MM.1S (cell line): ENCODE measurements around the gene FOSB.
A peak's percentile ranks its signal among the peaks of the same experiment; 100 is the strongest.

Experiments used
- DNase-seq: peaks from one replicate; pipeline ENCODE4 v3.0.0-alpha.2; 2015
- H2AFZ ChIP-seq: fragments of 300-600 bp; sonication (generic); 2 replicates; pipeline ENCODE4 v1.6.0; 2016; ENCODE audit warnings: antibody characterized with exemption, low read length
- H3F3A ChIP-seq: fragments of 300-600 bp; sonication (generic); 2 replicates; pipeline ENCODE4 v1.6.1; 2016; ENCODE audit warnings: mild to moderate bottlenecking, antibody characterized with exemption, low read length, moderate library complexity, mixed read lengths; ENCODE audit not compliant: insufficient read depth
- H3K27ac ChIP-seq: fragments of 300-600 bp; sonication (generic); 2 replicates; pipeline ENCODE4 v1.5.1; 2016; ENCODE audit warnings: mild to moderate bottlenecking, low read length
- H3K27me3 ChIP-seq: fragments of 300-600 bp; sonication (generic); replicated peaks from 2 replicates; pipeline ENCODE4 v1.6.0; 2016; ENCODE audit warnings: low read length; ENCODE audit not compliant: insufficient read depth
- H3K36me3 ChIP-seq: fragments of 300-600 bp; sonication (generic); replicated peaks from 2 replicates; pipeline ENCODE4 v1.6.1; 2016; ENCODE audit warnings: mild to moderate bottlenecking, low read length, mixed read lengths; ENCODE audit not compliant: insufficient read depth
- H3K4me1 ChIP-seq: fragments of 300-600 bp; sonication (generic); 2 replicates; pipeline ENCODE4 v1.6.1; 2016; ENCODE audit warnings: low read length, mixed read lengths
- H3K4me2 ChIP-seq: fragments of 300-600 bp; sonication (generic); 2 replicates; pipeline ENCODE4 v1.6.0; 2016; ENCODE audit warnings: low read depth, low read length
- H3K4me3 ChIP-seq: fragments of 300-600 bp; sonication (generic); 2 replicates; pipeline ENCODE4 v1.5.1; 2016; ENCODE audit warnings: low read length, mixed read lengths
- H3K79me2 ChIP-seq: fragments of 300-600 bp; sonication (generic); 2 replicates; pipeline ENCODE4 v1.6.1; 2016; ENCODE audit warnings: mixed run types, low read length, mixed read lengths
- H3K9ac ChIP-seq: fragments of 300-600 bp; sonication (generic); 2 replicates; pipeline ENCODE4 v1.6.1; 2016; ENCODE audit warnings: low read length, mixed read lengths
- H3K9me2 ChIP-seq: fragments of 300-600 bp; sonication (generic); replicated peaks from 2 replicates; pipeline ENCODE4 v1.6.1; 2016; ENCODE audit warnings: mild to moderate bottlenecking, low read length, mixed read lengths; ENCODE audit not compliant: insufficient read depth
- H3K9me3 ChIP-seq: fragments of 300-600 bp; sonication (generic); replicated peaks from 2 replicates; pipeline ENCODE4 v1.6.1; 2016; ENCODE audit warnings: mild to moderate bottlenecking, low read length, mixed read lengths; ENCODE audit not compliant: insufficient read depth
- H4K20me1 ChIP-seq: fragments of 300-600 bp; sonication (generic); 2 replicates; pipeline ENCODE4 v1.6.1; 2016; ENCODE audit warnings: mild to moderate bottlenecking, low read length, moderate library complexity, mixed read lengths; ENCODE audit not compliant: insufficient read depth
- CTCF ChIP-seq: fragments of 300-600 bp; sonication (generic); IDR thresholded peaks from 2 replicates; pipeline ENCODE4 v1.5.1; 2016; ENCODE audit warnings: antibody characterized with exemption, low read length, mixed read lengths
- EZH2 ChIP-seq: fragments of 300-600 bp; sonication (generic); optimal IDR thresholded peaks from 2 replicates; pipeline ENCODE3; 2017; ENCODE audit warnings: low read depth, mild to moderate bottlenecking, antibody characterized with exemption, low read length, mixed read lengths
- EZH2phosphoT487 ChIP-seq: fragments of 300-600 bp; sonication (generic); IDR thresholded peaks from 2 replicates; pipeline ENCODE4 v1.6.1; 2018; ENCODE audit warnings: antibody characterized with exemption, low read length

FOSB gene

GRCh38 chr19:45506246-45506988 is 38.6 kb downstream of the FOSB start:
- H3K9ac ChIP-seq, result peak overlapping the region; percentile 76; the same call in 1 of the 2 replicates
- H2AFZ ChIP-seq, result peak overlapping the region; percentile 99
- DNase-seq, result peak; percentile 95
- no peaks in the 10 kb centered on the region for H3K9me2 ChIP-seq
- peak overlapping the region; percentile 86 for H3K4me3 ChIP-seq
- H3K27ac ChIP-seq, result peak overlapping the region; percentile 65; the same call in 1 of the 2 replicates
- peaks cover 4% of the 10 kb centered on the region for H3F3A ChIP-seq
- no peaks in the 10 kb centered on the region for H3K27me3 ChIP-seq
- H4K20me1 ChIP-seq, result no peaks in the 10 kb centered on the region
- no peaks in the 10 kb centered on the region for H3K36me3 ChIP-seq
- peak overlapping the region; percentile 98 for H3K4me2 ChIP-seq
- TF ChIP-seq EZH2phosphoT487, result no peak
- TF ChIP-seq CTCF, result peak; percentile 68
- TF ChIP-seq EZH2, result no peak
- peaks cover 40% of the 10 kb centered on the region for H3K79me2 ChIP-seq
- H3K4me1 ChIP-seq, result peaks cover 4% of the 10 kb centered on the region
- H3K9me3 ChIP-seq, result no peaks in the 10 kb centered on the region

GRCh38 chr19:45506989-45507871 is 39.4 kb downstream of the FOSB start, which contains the start of gene VASP:
TSS of gene VASP (plus strand) at chr19:45507479. CDS start at chr19:45507772, 293 bp downstream.
- peak within 1 kb of the TSS; percentile 86 for H3K4me3 ChIP-seq
- no peaks in the 10 kb centered on the region for H3K9me3 ChIP-seq
- H2AFZ ChIP-seq, result peak within 1 kb of the TSS; percentile 99
- H3K4me2 ChIP-seq, result peak within 1 kb of the TSS; percentile 98
- H3K9ac ChIP-seq, result peak within 1 kb of the TSS; percentile 76
- H3F3A ChIP-seq, result peaks cover 4% of the 10 kb centered on the region
- H3K79me2 ChIP-seq, result peaks cover 48% of the 10 kb centered on the region
- peak within 1 kb of the TSS; percentile 65; the same call in 1 of the 2 replicates for H3K27ac ChIP-seq
- H3K9me2 ChIP-seq, result no peaks in the 10 kb centered on the region
- peaks cover 4% of the 10 kb centered on the region for H3K4me1 ChIP-seq
- H3K36me3 ChIP-seq, result no peaks in the 10 kb centered on the region
- H3K27me3 ChIP-seq, result no peaks in the 10 kb centered on the region
- peak; percentile 94 for DNase-seq
- TF ChIP-seq CTCF (no peak), EZH2phosphoT487 (no peak), EZH2 (no peak)
- H4K20me1 ChIP-seq, result no peaks in the 10 kb centered on the region

- Histone ChIP-seq H2AFZ (peak overlapping the region; percentile 57; the same call in 1 of the 2 replicates), H3K4me3 (peak overlapping the region; percentile 86), H3K79me2 (peaks cover 50% of the 10 kb centered on the region), H3K9me3 (no peaks in the 10 kb centered on the region), H4K20me1 (no peaks in the 10 kb centered on the region), H3K4me2 (peak overlapping the region; percentile 98), H3K9ac (peak overlapping the region; percentile 76), H3K9me2 (no peaks in the 10 kb centered on the region), H3K27ac (peak overlapping the region; percentile 65; the same call in 1 of the 2 replicates), H3K36me3 (no peaks in the 10 kb centered on the region), H3F3A (peaks cover 4% of the 10 kb centered on the region), H3K4me1 (peaks cover 4% of the 10 kb centered on the region), H3K27me3 (no peaks in the 10 kb centered on the region)
- TF ChIP-seq EZH2 (no peak), CTCF (no peak), EZH2phosphoT487 (no peak)
- no peak for DNase-seq
Observed at GRCh38 chr19:45507872-45508416, 40.1 kb downstream of the FOSB start.
